HL-60 (cell line): ENCODE results near the gene DDAH1.

Source experiments
- DNase-seq, 2 experiments: peaks; one replicate each; pipeline ENCODE4 v3.0.0-alpha.2; 2010 to 2020; ENCODE audit warnings: low read depth in 1 of 2, low spot score in 1 of 2
- H3K27ac ChIP-seq: fragments of 250-450 bp; sonication (Bioruptor Pico); replicated peaks from 2 replicates; pipeline ENCODE4 v1.5.1; 2020; ENCODE audit warnings: mild to moderate bottlenecking, moderate library complexity
- H3K27me3 ChIP-seq: fragments of 250-450 bp; sonication (Bioruptor Pico); 2 replicates; pipeline ENCODE4 v1.5.1; 2021; ENCODE audit warnings: mild to moderate bottlenecking, moderate library complexity; ENCODE audit not compliant: insufficient read depth, poor library complexity, severe bottlenecking
- H3K4me3 ChIP-seq: replicated peaks from 2 replicates; pipeline ENCODE4 v1.5.1; 2011; ENCODE audit warnings: mild to moderate bottlenecking, control low read depth, low read length; ENCODE audit not compliant: insufficient read depth
- GABPA ChIP-seq: IDR thresholded peaks from 2 replicates; pipeline ENCODE4 v1.6.1; 2012; ENCODE audit warnings: low read depth
- POLR2AphosphoS5 ChIP-seq: IDR thresholded peaks from 2 replicates; pipeline ENCODE4 v1.6.1; 2012; ENCODE audit warnings: low read depth
- SPI1 ChIP-seq: IDR thresholded peaks from 2 replicates; pipeline ENCODE4 v1.6.1; 2012; ENCODE audit warnings: low read depth, mild to moderate bottlenecking, borderline replicate concordance
- TF ChIP-seq, protein P1 (sequence below): IDR thresholded peaks from one replicate; pipeline ENCODE4 v1.5.1; 2011; ENCODE audit warnings: low read length, control low read depth, inconsistent platforms; ENCODE audit not compliant: insufficient read depth
- TF ChIP-seq, protein P2 (sequence below): IDR thresholded peaks from 2 replicates; pipeline ENCODE4 v1.6.1; 2012; ENCODE audit warnings: low read depth; ENCODE audit not compliant: insufficient replicate concordance

Gene DDAH1

DNA sequence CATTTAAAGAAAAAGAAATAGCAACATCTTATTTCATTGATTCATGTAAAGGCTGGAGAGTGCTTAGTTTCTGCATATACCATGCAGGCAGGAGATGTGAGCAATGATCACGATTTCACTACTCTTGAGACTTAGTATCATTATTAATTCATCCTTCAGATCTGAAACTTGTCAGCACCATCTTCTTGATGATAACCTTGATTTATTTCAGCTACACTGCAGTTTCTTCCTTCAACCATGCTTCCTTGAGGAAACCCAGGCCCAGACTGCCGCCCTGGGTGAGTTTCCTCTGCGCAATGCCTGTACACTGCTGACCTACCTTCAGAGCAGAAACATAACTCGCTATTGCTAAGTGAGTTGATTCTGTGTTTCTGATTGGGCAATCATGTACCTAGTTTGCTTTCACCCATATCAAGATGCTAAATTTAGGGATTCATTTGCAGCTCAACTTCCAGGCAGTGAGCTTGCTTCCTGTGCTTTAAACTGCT is 175.1 kb downstream of the DDAH1 start:
- H3K27ac ChIP-seq: no peak overlapping the region
- DNase-seq: no peak
- H3K27me3 ChIP-seq: peaks cover 2% of the 10 kb centered on the region
- no peak overlapping the region for H3K4me3 ChIP-seq
- TF ChIP-seq SPI1 (no peak), GABPA (no peak), POLR2AphosphoS5 (no peak)
- TF ChIP-seq, protein P1, sequence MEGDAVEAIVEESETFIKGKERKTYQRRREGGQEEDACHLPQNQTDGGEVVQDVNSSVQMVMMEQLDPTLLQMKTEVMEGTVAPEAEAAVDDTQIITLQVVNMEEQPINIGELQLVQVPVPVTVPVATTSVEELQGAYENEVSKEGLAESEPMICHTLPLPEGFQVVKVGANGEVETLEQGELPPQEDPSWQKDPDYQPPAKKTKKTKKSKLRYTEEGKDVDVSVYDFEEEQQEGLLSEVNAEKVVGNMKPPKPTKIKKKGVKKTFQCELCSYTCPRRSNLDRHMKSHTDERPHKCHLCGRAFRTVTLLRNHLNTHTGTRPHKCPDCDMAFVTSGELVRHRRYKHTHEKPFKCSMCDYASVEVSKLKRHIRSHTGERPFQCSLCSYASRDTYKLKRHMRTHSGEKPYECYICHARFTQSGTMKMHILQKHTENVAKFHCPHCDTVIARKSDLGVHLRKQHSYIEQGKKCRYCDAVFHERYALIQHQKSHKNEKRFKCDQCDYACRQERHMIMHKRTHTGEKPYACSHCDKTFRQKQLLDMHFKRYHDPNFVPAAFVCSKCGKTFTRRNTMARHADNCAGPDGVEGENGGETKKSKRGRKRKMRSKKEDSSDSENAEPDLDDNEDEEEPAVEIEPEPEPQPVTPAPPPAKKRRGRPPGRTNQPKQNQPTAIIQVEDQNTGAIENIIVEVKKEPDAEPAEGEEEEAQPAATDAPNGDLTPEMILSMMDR: no peak
- TF ChIP-seq, protein P2, sequence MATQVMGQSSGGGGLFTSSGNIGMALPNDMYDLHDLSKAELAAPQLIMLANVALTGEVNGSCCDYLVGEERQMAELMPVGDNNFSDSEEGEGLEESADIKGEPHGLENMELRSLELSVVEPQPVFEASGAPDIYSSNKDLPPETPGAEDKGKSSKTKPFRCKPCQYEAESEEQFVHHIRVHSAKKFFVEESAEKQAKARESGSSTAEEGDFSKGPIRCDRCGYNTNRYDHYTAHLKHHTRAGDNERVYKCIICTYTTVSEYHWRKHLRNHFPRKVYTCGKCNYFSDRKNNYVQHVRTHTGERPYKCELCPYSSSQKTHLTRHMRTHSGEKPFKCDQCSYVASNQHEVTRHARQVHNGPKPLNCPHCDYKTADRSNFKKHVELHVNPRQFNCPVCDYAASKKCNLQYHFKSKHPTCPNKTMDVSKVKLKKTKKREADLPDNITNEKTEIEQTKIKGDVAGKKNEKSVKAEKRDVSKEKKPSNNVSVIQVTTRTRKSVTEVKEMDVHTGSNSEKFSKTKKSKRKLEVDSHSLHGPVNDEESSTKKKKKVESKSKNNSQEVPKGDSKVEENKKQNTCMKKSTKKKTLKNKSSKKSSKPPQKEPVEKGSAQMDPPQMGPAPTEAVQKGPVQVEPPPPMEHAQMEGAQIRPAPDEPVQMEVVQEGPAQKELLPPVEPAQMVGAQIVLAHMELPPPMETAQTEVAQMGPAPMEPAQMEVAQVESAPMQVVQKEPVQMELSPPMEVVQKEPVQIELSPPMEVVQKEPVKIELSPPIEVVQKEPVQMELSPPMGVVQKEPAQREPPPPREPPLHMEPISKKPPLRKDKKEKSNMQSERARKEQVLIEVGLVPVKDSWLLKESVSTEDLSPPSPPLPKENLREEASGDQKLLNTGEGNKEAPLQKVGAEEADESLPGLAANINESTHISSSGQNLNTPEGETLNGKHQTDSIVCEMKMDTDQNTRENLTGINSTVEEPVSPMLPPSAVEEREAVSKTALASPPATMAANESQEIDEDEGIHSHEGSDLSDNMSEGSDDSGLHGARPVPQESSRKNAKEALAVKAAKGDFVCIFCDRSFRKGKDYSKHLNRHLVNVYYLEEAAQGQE: no peak

DNA sequence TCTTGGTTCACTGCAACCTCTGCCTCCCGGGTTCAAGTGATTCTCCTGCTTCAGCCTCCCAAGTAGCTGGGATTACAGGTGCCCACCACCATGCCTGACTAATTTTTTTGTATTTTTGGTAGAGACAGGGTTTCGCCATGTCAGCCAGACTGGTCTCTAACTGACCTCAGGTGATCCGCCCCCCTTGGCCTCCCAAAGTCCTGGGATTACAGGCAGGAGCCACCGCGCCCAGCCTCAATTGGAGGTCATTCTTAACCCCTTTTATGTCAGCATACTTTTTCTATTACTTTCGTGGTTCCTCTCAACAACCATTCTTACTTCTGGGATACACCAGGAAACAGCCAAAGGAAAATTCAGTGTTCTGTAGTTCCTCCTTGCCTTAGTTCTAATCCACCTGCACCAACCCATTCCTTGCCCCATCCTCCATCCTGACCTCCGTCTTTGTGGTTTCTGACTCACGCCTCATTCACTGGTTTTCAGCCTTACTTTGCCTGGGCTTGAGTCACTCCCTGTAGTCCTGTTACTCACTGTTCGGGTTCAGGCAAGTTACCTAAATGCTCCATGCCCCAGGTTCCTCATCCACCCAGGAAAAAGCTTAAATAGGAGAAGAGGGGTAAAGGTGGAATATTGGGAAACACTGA is 175.6 kb downstream of the DDAH1 start:
- TF ChIP-seq POLR2AphosphoS5 (no peak), GABPA (no peak), SPI1 (no peak)
- TF ChIP-seq, protein P2: no peak
- TF ChIP-seq, protein P1: no peak
- Histone ChIP-seq H3K4me3 (no peak overlapping the region), H3K27ac (no peak overlapping the region), H3K27me3 (peaks cover 2% of the 10 kb centered on the region)
- DNase-seq: peak in 1 of 2 experiments; percentile 24

DNA sequence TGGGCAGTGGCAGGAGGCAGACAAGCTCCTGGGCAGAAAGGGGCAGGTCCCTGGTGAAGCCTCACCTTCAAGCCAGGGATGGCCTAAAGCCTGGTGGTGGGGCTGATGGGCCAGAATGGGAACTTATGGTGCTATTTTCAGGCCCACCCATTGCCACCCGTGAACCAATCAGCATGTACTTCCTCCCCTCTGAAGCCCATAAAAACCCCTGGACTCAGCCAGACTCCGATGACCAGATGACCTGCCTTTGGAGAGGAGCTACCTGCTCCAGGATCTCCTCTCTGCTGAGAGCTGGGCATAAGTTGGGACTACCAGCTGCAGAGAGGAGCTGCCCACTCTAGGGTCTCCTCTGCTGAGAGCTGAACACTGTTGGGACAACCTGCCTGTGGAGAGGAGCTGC is 180.8 kb downstream of the DDAH1 start:
- no peak overlapping the region for H3K27ac ChIP-seq
- TF ChIP-seq GABPA (no peak), POLR2AphosphoS5 (no peak), SPI1 (no peak)
- TF ChIP-seq, protein P1: no peak
- TF ChIP-seq, protein P2: no peak
- DNase-seq: no peak

More for the DNA sequence above, 180.8 kb downstream of the DDAH1 start:
- no peaks in the 10 kb centered on the region for H3K27me3 ChIP-seq
- no peak overlapping the region for H3K4me3 ChIP-seq
